H9 (cell line): ENCODE results near the gene DEFB108B. TPM values are rescaled to one million over a fixed set of nuclear protein-coding genes. Genes with fewer than 3 reads are reported as not detected.
A peak's percentile ranks its signal among the peaks of the same experiment; 100 is the strongest.
"Not testable (repeated sequence)": the region's sequence is repeated elsewhere in the genome, so short reads cannot be mapped to it uniquely, and the experiment has no call there.

ENCODE experiments used
- DNase-seq: peaks from one replicate; pipeline ENCODE4 v3.0.0-alpha.2; 2017
- H2AFZ ChIP-seq: one replicate; pipeline ENCODE4 v1.6.1; 2013; ENCODE audit warnings: mild to moderate bottlenecking, low read length, control low read depth, moderate library complexity
- H2AK5ac ChIP-seq: 2 replicates; pipeline ENCODE4 v1.6.1; 2013; ENCODE audit warnings: low read length, control low read depth, mixed read lengths; ENCODE audit not compliant: insufficient read length
- H2BK120ac ChIP-seq: one replicate; pipeline ENCODE4 v1.6.1; 2013; ENCODE audit warnings: low read depth, mild to moderate bottlenecking, low read length, control low read depth, inconsistent platforms; ENCODE audit not compliant: poor library complexity, severe bottlenecking
- H2BK12ac ChIP-seq: 2 replicates; pipeline ENCODE4 v1.6.1; 2013; ENCODE audit warnings: low read length, control low read depth, mixed read lengths, low read depth; ENCODE audit not compliant: insufficient read length
- H2BK15ac ChIP-seq: 2 replicates; pipeline ENCODE4 v1.6.1; 2013; ENCODE audit warnings: low read depth, low read length, control low read depth
- H2BK20ac ChIP-seq: one replicate; pipeline ENCODE4 v1.6.1; 2013; ENCODE audit warnings: low read depth, mild to moderate bottlenecking, low read length, control low read depth, inconsistent platforms; ENCODE audit not compliant: poor library complexity, severe bottlenecking
- H2BK5ac ChIP-seq: 2 replicates; pipeline ENCODE4 v1.6.1; 2013; ENCODE audit warnings: low read length, control low read depth, mixed read lengths; ENCODE audit not compliant: insufficient read length
- H3K14ac ChIP-seq: 2 replicates; pipeline ENCODE4 v1.6.1; 2013; ENCODE audit warnings: low read length, control low read depth; ENCODE audit not compliant: insufficient read depth
- H3K18ac ChIP-seq: 2 replicates; pipeline ENCODE4 v1.6.1; 2013; ENCODE audit warnings: low read depth, mild to moderate bottlenecking, mixed read lengths, low read length, control low read depth; ENCODE audit not compliant: insufficient read length
- H3K23ac ChIP-seq: 2 replicates; pipeline ENCODE4 v1.6.1; 2013; ENCODE audit warnings: low read length, control low read depth, mixed read lengths, low read depth; ENCODE audit not compliant: insufficient read length
- H3K23me2 ChIP-seq: 2 replicates; pipeline ENCODE4 v1.6.1; 2013; ENCODE audit warnings: low read depth, mild to moderate bottlenecking, mixed read lengths, low read length, control low read depth; ENCODE audit not compliant: insufficient read length, poor library complexity, severe bottlenecking
- H3K27ac ChIP-seq: 2 replicates; pipeline ENCODE4 v1.5.1; 2013; ENCODE audit warnings: low read length, control low read depth, mixed read lengths, low read depth; ENCODE audit not compliant: insufficient read length
- H3K27me3 ChIP-seq: 2 replicates; pipeline ENCODE4 v1.6.1; 2013; ENCODE audit warnings: low read length, control low read depth, inconsistent platforms; ENCODE audit not compliant: insufficient read depth
- H3K4ac ChIP-seq: 2 replicates; pipeline ENCODE4 v1.6.1; 2013; ENCODE audit warnings: low read depth, mild to moderate bottlenecking, control low read depth, inconsistent platforms, low read length, moderate library complexity
- H3K4me1 ChIP-seq: 2 replicates; pipeline ENCODE4 v1.6.1; 2013; ENCODE audit warnings: low read length, control low read depth, inconsistent platforms; ENCODE audit not compliant: insufficient read depth
- H3K4me2 ChIP-seq: 2 replicates; pipeline ENCODE4 v1.6.1; 2013; ENCODE audit warnings: low read length, control low read depth, mixed read lengths; ENCODE audit not compliant: insufficient read length, insufficient read depth
- H3K56ac ChIP-seq: 2 replicates; pipeline ENCODE4 v1.6.1; 2013; ENCODE audit warnings: low read depth, mild to moderate bottlenecking, mixed read lengths, low read length, control low read depth; ENCODE audit not compliant: insufficient read length
- H3K79me1 ChIP-seq: 2 replicates; pipeline ENCODE4 v1.6.1; 2013; ENCODE audit warnings: low read depth, mild to moderate bottlenecking, moderate library complexity, low read length, control low read depth, inconsistent platforms; ENCODE audit not compliant: insufficient read depth, poor library complexity, severe bottlenecking
- H3K79me2 ChIP-seq: 2 replicates; pipeline ENCODE4 v1.6.1; 2013; ENCODE audit warnings: low read length, control low read depth, inconsistent platforms; ENCODE audit not compliant: insufficient read depth
- H3K9ac ChIP-seq: 2 replicates; pipeline ENCODE4 v1.6.1; 2013; ENCODE audit warnings: low read length, control low read depth, mixed read lengths; ENCODE audit not compliant: insufficient read length; ENCODE audit errors: extremely low read depth
- H3K9me3 ChIP-seq: one replicate; pipeline ENCODE4 v1.6.1; 2013; ENCODE audit warnings: low read depth, low read length, inconsistent platforms; ENCODE audit not compliant: control insufficient read depth
- H3T11ph ChIP-seq: one replicate; pipeline ENCODE4 v1.6.1; 2013; ENCODE audit warnings: mild to moderate bottlenecking, low read length, control low read depth, inconsistent platforms
- H4K20me1 ChIP-seq: one replicate; pipeline ENCODE4 v1.6.1; 2013; ENCODE audit not compliant: control insufficient read depth, insufficient read length, insufficient read depth
- H4K5ac ChIP-seq: 2 replicates; pipeline ENCODE4 v1.6.1; 2013; ENCODE audit warnings: low read depth, mild to moderate bottlenecking, mixed read lengths, low read length, control low read depth; ENCODE audit not compliant: insufficient read length
- H4K8ac ChIP-seq: replicated peaks from 2 replicates; pipeline ENCODE4 v1.6.1; 2013; ENCODE audit warnings: low read length, control low read depth, mixed read lengths, low read depth; ENCODE audit not compliant: insufficient read length
- H4K91ac ChIP-seq: 2 replicates; pipeline ENCODE4 v1.6.1; 2013; ENCODE audit warnings: low read depth, mild to moderate bottlenecking, moderate library complexity, mixed read lengths, low read length, control low read depth; ENCODE audit not compliant: insufficient read length
- H3K27ac Mint-ChIP-seq, 3 experiments: 2 replicates in 2 of 3; 3 replicates in 1 of 3; pipeline ENCODE4 v1.8.0; 2020 to 2021; ENCODE audit warnings: mixed read lengths in 3 of 3, mild to moderate bottlenecking in 1 of 3, moderate library complexity in 1 of 3
- H3K27me3 Mint-ChIP-seq: 2 replicates; pipeline ENCODE4 v1.8.0; 2021; ENCODE audit warnings: low read depth, mild to moderate bottlenecking, moderate library complexity, mixed read lengths
- H3K36me3 Mint-ChIP-seq, 3 experiments: 2 replicates in 2 of 3; 3 replicates in 1 of 3; pipeline ENCODE4 v1.8.0; 2020 to 2021; ENCODE audit warnings: low read depth in 3 of 3, mixed read lengths in 3 of 3; ENCODE audit not compliant: insufficient read depth in 1 of 3
- H3K4me1 Mint-ChIP-seq, 2 experiments: 2 replicates each; pipeline ENCODE4 v1.8.0; 2020; ENCODE audit warnings: mixed read lengths in 2 of 2
- H3K4me3 Mint-ChIP-seq, 2 experiments: 2 replicates in 1 of 2; 3 replicates in 1 of 2; pipeline ENCODE4 v1.8.0; 2020 to 2021; ENCODE audit warnings: mild to moderate bottlenecking in 2 of 2, mixed read lengths in 2 of 2, moderate library complexity in 1 of 2
- H3K9me3 Mint-ChIP-seq, 2 experiments: 2 replicates in 1 of 2; 3 replicates in 1 of 2; pipeline ENCODE4 v1.8.0; 2020; ENCODE audit warnings: mild to moderate bottlenecking in 2 of 2, mixed read lengths in 2 of 2, moderate library complexity in 1 of 2
- WGBS: extraction: QIAGEN DNeasy Blood & Tissue Kit; methylation state at CpG from one replicate; pipeline ENCODE4 v1.1.7; 2013; ENCODE audit warnings: missing lambda C conversion rate, low lambda C conversion rate, mixed read lengths; ENCODE audit not compliant: insufficient read length; ENCODE audit errors: extremely low coverage; 5-methylcytosine and 5-hydroxymethylcytosine counted together
- total RNA-seq: library from RNA; stranded (reverse); gene quantifications from 2 replicates; pipeline ENCODE4 v1.2.1, GENCODE V29; 2021
- TF ChIP-seq, protein P1 (sequence below): fragments of 200-600 bp; sonication (generic); conservative IDR thresholded peaks from 3 replicates; pipeline ENCODE4 v1.8.0; 2021; ENCODE audit warnings: antibody characterized with exemption, mild to moderate bottlenecking

Gene DEFB108B
- total RNA-seq, 1 experiment from 2014 or later = not detected

DNA sequence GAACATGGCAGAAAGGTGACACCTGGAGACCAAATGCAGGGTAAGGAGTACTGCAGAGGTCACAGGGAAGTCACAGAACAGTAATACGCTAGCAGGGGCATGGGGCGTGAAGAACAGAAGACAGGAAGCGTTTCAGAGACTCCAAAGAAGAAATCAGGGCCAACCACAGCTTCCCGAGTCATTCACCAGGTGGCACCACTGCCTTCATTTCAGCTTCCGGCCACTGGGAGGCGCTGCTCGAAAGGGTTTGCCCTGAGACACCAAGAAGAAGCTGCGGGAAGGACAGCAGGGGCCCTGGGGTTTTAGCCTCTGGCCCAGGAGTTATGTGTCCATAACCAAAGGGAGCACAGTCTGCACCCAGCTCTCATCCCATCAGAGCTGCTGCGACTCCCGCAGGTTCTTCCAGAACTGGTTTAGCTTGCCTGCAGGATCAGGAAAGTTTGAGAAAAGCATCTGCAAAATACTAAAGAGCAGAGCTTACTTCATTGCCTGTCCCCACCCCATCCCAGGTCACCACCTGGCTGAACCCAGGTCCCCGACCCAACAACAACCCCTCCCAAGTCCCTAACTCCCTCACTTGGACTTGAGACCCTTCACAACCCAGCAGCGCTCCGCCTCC is 32.6 kb upstream of the DEFB108B start:
- not testable (repeated sequence) for H3K23me2 ChIP-seq, H3K9me3 ChIP-seq, H3K4ac ChIP-seq, H3K27me3 Mint-ChIP-seq, H2BK120ac ChIP-seq, H4K8ac ChIP-seq, H3K23ac ChIP-seq, H3K9me3 Mint-ChIP-seq, H2AFZ ChIP-seq, H2BK15ac ChIP-seq, H3K4me2 ChIP-seq, H4K91ac ChIP-seq, H3K4me3 Mint-ChIP-seq, H3K79me1 ChIP-seq, H4K5ac ChIP-seq, H3K18ac ChIP-seq, H2BK5ac ChIP-seq, H3K4me1 Mint-ChIP-seq, H3K9ac ChIP-seq, H4K20me1 ChIP-seq, H2AK5ac ChIP-seq, H2BK12ac ChIP-seq, H3K79me2 ChIP-seq, H3K4me1 ChIP-seq, H3K27me3 ChIP-seq, H3K56ac ChIP-seq, H3K27ac ChIP-seq, H3T11ph ChIP-seq, H3K27ac Mint-ChIP-seq, H3K14ac ChIP-seq, H2BK20ac ChIP-seq
- TF ChIP-seq, protein P1, sequence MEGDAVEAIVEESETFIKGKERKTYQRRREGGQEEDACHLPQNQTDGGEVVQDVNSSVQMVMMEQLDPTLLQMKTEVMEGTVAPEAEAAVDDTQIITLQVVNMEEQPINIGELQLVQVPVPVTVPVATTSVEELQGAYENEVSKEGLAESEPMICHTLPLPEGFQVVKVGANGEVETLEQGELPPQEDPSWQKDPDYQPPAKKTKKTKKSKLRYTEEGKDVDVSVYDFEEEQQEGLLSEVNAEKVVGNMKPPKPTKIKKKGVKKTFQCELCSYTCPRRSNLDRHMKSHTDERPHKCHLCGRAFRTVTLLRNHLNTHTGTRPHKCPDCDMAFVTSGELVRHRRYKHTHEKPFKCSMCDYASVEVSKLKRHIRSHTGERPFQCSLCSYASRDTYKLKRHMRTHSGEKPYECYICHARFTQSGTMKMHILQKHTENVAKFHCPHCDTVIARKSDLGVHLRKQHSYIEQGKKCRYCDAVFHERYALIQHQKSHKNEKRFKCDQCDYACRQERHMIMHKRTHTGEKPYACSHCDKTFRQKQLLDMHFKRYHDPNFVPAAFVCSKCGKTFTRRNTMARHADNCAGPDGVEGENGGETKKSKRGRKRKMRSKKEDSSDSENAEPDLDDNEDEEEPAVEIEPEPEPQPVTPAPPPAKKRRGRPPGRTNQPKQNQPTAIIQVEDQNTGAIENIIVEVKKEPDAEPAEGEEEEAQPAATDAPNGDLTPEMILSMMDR = peak; percentile 72
- peak; percentile 90 for DNase-seq
- peaks cover 0 to 11% (median 2%) of the 10 kb centered on the region in 3 experiments; a peak in 5 of 7 replicates for H3K36me3 Mint-ChIP-seq
- WGBS = no CpG with 5 or more reads among the region's 13 CpGs

DNA sequence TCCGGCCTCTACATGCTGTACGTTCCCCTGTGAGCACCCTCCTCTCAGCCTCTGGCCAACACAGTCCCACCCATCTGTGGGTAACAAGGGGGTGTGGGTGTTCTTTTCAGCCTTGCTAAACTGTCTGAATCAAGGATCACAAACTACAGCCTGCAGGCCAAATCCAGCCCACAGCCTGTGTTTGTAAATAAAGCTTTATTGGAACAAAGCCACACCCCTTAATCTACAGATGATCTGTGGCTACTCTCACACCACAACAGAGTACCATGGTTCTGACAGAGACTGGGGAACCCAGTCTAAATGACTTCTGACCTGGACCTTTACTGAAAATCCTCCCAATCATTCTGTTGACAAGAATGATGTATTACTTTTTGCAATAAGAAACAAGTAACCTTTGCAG is 32.0 kb upstream of the DEFB108B start:
- H3K4me1 Mint-ChIP-seq, H3K4ac ChIP-seq, H3T11ph ChIP-seq, H2AFZ ChIP-seq, H3K4me1 ChIP-seq, H4K5ac ChIP-seq, H3K56ac ChIP-seq, H3K9me3 ChIP-seq, H3K4me3 Mint-ChIP-seq, H3K23me2 ChIP-seq, H2BK15ac ChIP-seq, H3K9ac ChIP-seq, H2AK5ac ChIP-seq, H3K79me2 ChIP-seq, H2BK5ac ChIP-seq, H3K4me2 ChIP-seq, DNase-seq, H3K27me3 Mint-ChIP-seq, H2BK120ac ChIP-seq, H3K27ac ChIP-seq, H3K79me1 ChIP-seq, H3K9me3 Mint-ChIP-seq, H2BK20ac ChIP-seq, H3K23ac ChIP-seq, H3K27ac Mint-ChIP-seq, H2BK12ac ChIP-seq, H4K8ac ChIP-seq, H3K18ac ChIP-seq, H4K91ac ChIP-seq, H4K20me1 ChIP-seq, H3K27me3 ChIP-seq, H3K14ac ChIP-seq: not testable (repeated sequence)
- no CpG with 5 or more reads among the region's 2 CpGs for WGBS
- peaks cover 0 to 11% (median 0%) of the 10 kb centered on the region in 3 experiments; a peak in 5 of 7 replicates for H3K36me3 Mint-ChIP-seq
